H9 (cell line): ENCODE results near the gene MAPK4. TPM values are rescaled to one million over a fixed set of nuclear protein-coding genes. Genes with fewer than 3 reads are reported as not detected.

Experiments used
- DNase-seq: peaks from one replicate; pipeline ENCODE4 v3.0.0-alpha.2; 2017
- H2AFZ ChIP-seq: one replicate; pipeline ENCODE4 v1.6.1; 2013; ENCODE audit warnings: mild to moderate bottlenecking, low read length, control low read depth, moderate library complexity
- H2AK5ac ChIP-seq: 2 replicates; pipeline ENCODE4 v1.6.1; 2013; ENCODE audit warnings: low read length, control low read depth, mixed read lengths; ENCODE audit not compliant: insufficient read length
- H2BK120ac ChIP-seq: one replicate; pipeline ENCODE4 v1.6.1; 2013; ENCODE audit warnings: low read depth, mild to moderate bottlenecking, low read length, control low read depth, inconsistent platforms; ENCODE audit not compliant: poor library complexity, severe bottlenecking
- H2BK12ac ChIP-seq: 2 replicates; pipeline ENCODE4 v1.6.1; 2013; ENCODE audit warnings: low read length, control low read depth, mixed read lengths, low read depth; ENCODE audit not compliant: insufficient read length
- H2BK15ac ChIP-seq: 2 replicates; pipeline ENCODE4 v1.6.1; 2013; ENCODE audit warnings: low read depth, low read length, control low read depth
- H2BK20ac ChIP-seq: one replicate; pipeline ENCODE4 v1.6.1; 2013; ENCODE audit warnings: low read depth, mild to moderate bottlenecking, low read length, control low read depth, inconsistent platforms; ENCODE audit not compliant: poor library complexity, severe bottlenecking
- H2BK5ac ChIP-seq: 2 replicates; pipeline ENCODE4 v1.6.1; 2013; ENCODE audit warnings: low read length, control low read depth, mixed read lengths; ENCODE audit not compliant: insufficient read length
- H3K14ac ChIP-seq: 2 replicates; pipeline ENCODE4 v1.6.1; 2013; ENCODE audit warnings: low read length, control low read depth; ENCODE audit not compliant: insufficient read depth
- H3K18ac ChIP-seq: 2 replicates; pipeline ENCODE4 v1.6.1; 2013; ENCODE audit warnings: low read depth, mild to moderate bottlenecking, mixed read lengths, low read length, control low read depth; ENCODE audit not compliant: insufficient read length
- H3K23ac ChIP-seq: 2 replicates; pipeline ENCODE4 v1.6.1; 2013; ENCODE audit warnings: low read length, control low read depth, mixed read lengths, low read depth; ENCODE audit not compliant: insufficient read length
- H3K23me2 ChIP-seq: 2 replicates; pipeline ENCODE4 v1.6.1; 2013; ENCODE audit warnings: low read depth, mild to moderate bottlenecking, mixed read lengths, low read length, control low read depth; ENCODE audit not compliant: insufficient read length, poor library complexity, severe bottlenecking
- H3K27ac ChIP-seq: 2 replicates; pipeline ENCODE4 v1.5.1; 2013; ENCODE audit warnings: low read length, control low read depth, mixed read lengths, low read depth; ENCODE audit not compliant: insufficient read length
- H3K27me3 ChIP-seq: 2 replicates; pipeline ENCODE4 v1.6.1; 2013; ENCODE audit warnings: low read length, control low read depth, inconsistent platforms; ENCODE audit not compliant: insufficient read depth
- H3K4ac ChIP-seq: 2 replicates; pipeline ENCODE4 v1.6.1; 2013; ENCODE audit warnings: low read depth, mild to moderate bottlenecking, control low read depth, inconsistent platforms, low read length, moderate library complexity
- H3K4me1 ChIP-seq: 2 replicates; pipeline ENCODE4 v1.6.1; 2013; ENCODE audit warnings: low read length, control low read depth, inconsistent platforms; ENCODE audit not compliant: insufficient read depth
- H3K4me2 ChIP-seq: 2 replicates; pipeline ENCODE4 v1.6.1; 2013; ENCODE audit warnings: low read length, control low read depth, mixed read lengths; ENCODE audit not compliant: insufficient read length, insufficient read depth
- H3K56ac ChIP-seq: 2 replicates; pipeline ENCODE4 v1.6.1; 2013; ENCODE audit warnings: low read depth, mild to moderate bottlenecking, mixed read lengths, low read length, control low read depth; ENCODE audit not compliant: insufficient read length
- H3K79me1 ChIP-seq: 2 replicates; pipeline ENCODE4 v1.6.1; 2013; ENCODE audit warnings: low read depth, mild to moderate bottlenecking, moderate library complexity, low read length, control low read depth, inconsistent platforms; ENCODE audit not compliant: insufficient read depth, poor library complexity, severe bottlenecking
- H3K79me2 ChIP-seq: 2 replicates; pipeline ENCODE4 v1.6.1; 2013; ENCODE audit warnings: low read length, control low read depth, inconsistent platforms; ENCODE audit not compliant: insufficient read depth
- H3K9ac ChIP-seq: 2 replicates; pipeline ENCODE4 v1.6.1; 2013; ENCODE audit warnings: low read length, control low read depth, mixed read lengths; ENCODE audit not compliant: insufficient read length; ENCODE audit errors: extremely low read depth
- H3K9me3 ChIP-seq: one replicate; pipeline ENCODE4 v1.6.1; 2013; ENCODE audit warnings: low read depth, low read length, inconsistent platforms; ENCODE audit not compliant: control insufficient read depth
- H3T11ph ChIP-seq: one replicate; pipeline ENCODE4 v1.6.1; 2013; ENCODE audit warnings: mild to moderate bottlenecking, low read length, control low read depth, inconsistent platforms
- H4K20me1 ChIP-seq: one replicate; pipeline ENCODE4 v1.6.1; 2013; ENCODE audit not compliant: control insufficient read depth, insufficient read length, insufficient read depth
- H4K5ac ChIP-seq: 2 replicates; pipeline ENCODE4 v1.6.1; 2013; ENCODE audit warnings: low read depth, mild to moderate bottlenecking, mixed read lengths, low read length, control low read depth; ENCODE audit not compliant: insufficient read length
- H4K8ac ChIP-seq: replicated peaks from 2 replicates; pipeline ENCODE4 v1.6.1; 2013; ENCODE audit warnings: low read length, control low read depth, mixed read lengths, low read depth; ENCODE audit not compliant: insufficient read length
- H4K91ac ChIP-seq: 2 replicates; pipeline ENCODE4 v1.6.1; 2013; ENCODE audit warnings: low read depth, mild to moderate bottlenecking, moderate library complexity, mixed read lengths, low read length, control low read depth; ENCODE audit not compliant: insufficient read length
- H3K27ac Mint-ChIP-seq, 3 experiments: 2 replicates in 2 of 3; 3 replicates in 1 of 3; pipeline ENCODE4 v1.8.0; 2020 to 2021; ENCODE audit warnings: mixed read lengths in 3 of 3, mild to moderate bottlenecking in 1 of 3, moderate library complexity in 1 of 3
- H3K27me3 Mint-ChIP-seq: 2 replicates; pipeline ENCODE4 v1.8.0; 2021; ENCODE audit warnings: low read depth, mild to moderate bottlenecking, moderate library complexity, mixed read lengths
- H3K36me3 Mint-ChIP-seq, 3 experiments: 2 replicates in 2 of 3; 3 replicates in 1 of 3; pipeline ENCODE4 v1.8.0; 2020 to 2021; ENCODE audit warnings: low read depth in 3 of 3, mixed read lengths in 3 of 3; ENCODE audit not compliant: insufficient read depth in 1 of 3
- H3K4me1 Mint-ChIP-seq, 2 experiments: 2 replicates each; pipeline ENCODE4 v1.8.0; 2020; ENCODE audit warnings: mixed read lengths in 2 of 2
- H3K4me3 Mint-ChIP-seq, 2 experiments: 2 replicates in 1 of 2; 3 replicates in 1 of 2; pipeline ENCODE4 v1.8.0; 2020 to 2021; ENCODE audit warnings: mild to moderate bottlenecking in 2 of 2, mixed read lengths in 2 of 2, moderate library complexity in 1 of 2
- H3K9me3 Mint-ChIP-seq, 2 experiments: 2 replicates in 1 of 2; 3 replicates in 1 of 2; pipeline ENCODE4 v1.8.0; 2020; ENCODE audit warnings: mild to moderate bottlenecking in 2 of 2, mixed read lengths in 2 of 2, moderate library complexity in 1 of 2
- CTCF ChIP-seq: fragments of 200-600 bp; sonication (generic); conservative IDR thresholded peaks from 3 replicates; pipeline ENCODE4 v1.8.0; 2021; ENCODE audit warnings: antibody characterized with exemption, mild to moderate bottlenecking
- WGBS: extraction: QIAGEN DNeasy Blood & Tissue Kit; methylation state at CpG from one replicate; pipeline ENCODE4 v1.1.7; 2013; ENCODE audit warnings: missing lambda C conversion rate, low lambda C conversion rate, mixed read lengths; ENCODE audit not compliant: insufficient read length; ENCODE audit errors: extremely low coverage; 5-methylcytosine and 5-hydroxymethylcytosine counted together
- total RNA-seq: library from RNA; stranded (reverse); gene quantifications from 2 replicates; pipeline ENCODE4 v1.2.1, GENCODE V29; 2021

Gene MAPK4
- total RNA-seq, 1 experiment from 2014 or later: 1.6 TPM

- Mint-ChIP-seq H3K36me3 (peaks cover 5 to 12% (median 5%) of the 10 kb centered on the region in 3 experiments; a peak in 4 of 7 replicates), H3K27me3 (peaks cover 13% of the 10 kb centered on the region), H3K9me3 (peaks cover 5 to 8% of the 10 kb centered on the region in 2 experiments), H3K27ac (no peak overlapping the region), H3K4me3 (no peak overlapping the region), H3K4me1 (peaks cover 36 to 38% of the 10 kb centered on the region in 2 experiments)
- H3K18ac ChIP-seq: no peak overlapping the region
- H2BK120ac ChIP-seq: no peak overlapping the region
- no peak overlapping the region for H3K9ac ChIP-seq
- no peaks in the 10 kb centered on the region for H4K20me1 ChIP-seq
- WGBS: no CpG with 5 or more reads among the region's 5 CpGs
- TF ChIP-seq CTCF: no peak
- H3T11ph ChIP-seq: no peak overlapping the region
- no peak overlapping the region for H2BK5ac ChIP-seq
- no peak overlapping the region for H4K5ac ChIP-seq
- H3K23ac ChIP-seq: no peak overlapping the region
- H3K27ac ChIP-seq: no peak overlapping the region
- no peaks in the 10 kb centered on the region for H3K9me3 ChIP-seq
- H2AK5ac ChIP-seq: no peak overlapping the region
- H3K23me2 ChIP-seq: no peaks in the 10 kb centered on the region
- H2AFZ ChIP-seq: no peak overlapping the region
- H2BK20ac ChIP-seq: no peak overlapping the region
- no peaks in the 10 kb centered on the region for H3K79me2 ChIP-seq
- no peaks in the 10 kb centered on the region for H3K27me3 ChIP-seq
- no peak overlapping the region for H3K14ac ChIP-seq
- no peak overlapping the region for H2BK12ac ChIP-seq
- peaks cover 8% of the 10 kb centered on the region; the same call in 1 of the 2 replicates for H3K4me1 ChIP-seq
- H3K4ac ChIP-seq: no peak overlapping the region
- no peak overlapping the region for H3K4me2 ChIP-seq
- no peak overlapping the region for H2BK15ac ChIP-seq
- H3K79me1 ChIP-seq: no peaks in the 10 kb centered on the region
- no peak overlapping the region for H3K56ac ChIP-seq
- no peak overlapping the region for H4K91ac ChIP-seq
- H4K8ac ChIP-seq: no peak overlapping the region
- no peak for DNase-seq
Measured at GRCh38 chr18:50751490-50751889, 191.6 kb downstream of the MAPK4 start.
